COLO829 (cell line): ENCODE measurements around the gene GPAT3.
A peak's percentile ranks its signal among the peaks of the same experiment; 100 is the strongest.
"Not testable (repeated sequence)": the region's sequence is repeated elsewhere in the genome, so short reads cannot be mapped to it uniquely, and the experiment has no call there.

Source experiments
- DNase-seq: peaks from one replicate; pipeline ENCODE4 v3.0.0; 2012; ENCODE audit warnings: low spot score

GPAT3 gene

GRCh38 chr4:83535520-83536361, at the start of gene GPAT3:
TSS of gene GPAT3 (plus strand) at chr4:83536108. CDS start at chr4:83536623, 515 bp downstream.
- DNase-seq: peak; percentile 42

GRCh38 chr4:83486457-83487129, 49.3 kb upstream of the GPAT3 start:
- no peak for DNase-seq

GRCh38 chr4:83489711-83490326, 46.1 kb upstream of the GPAT3 start:
- no peak for DNase-seq

- peak; percentile 70 for DNase-seq
Measured at GRCh38 chr4:83490876-83491450, 44.9 kb upstream of the GPAT3 start.

GRCh38 chr4:83496085-83496917, 39.6 kb upstream of the GPAT3 start:
- not testable (repeated sequence) for DNase-seq

- no peak for DNase-seq
Measured at GRCh38 chr4:83498187-83498586, 37.7 kb upstream of the GPAT3 start.

GRCh38 chr4:83501671-83502070, 34.2 kb upstream of the GPAT3 start:
- not testable (repeated sequence) for DNase-seq

- no peak for DNase-seq
Measured at GRCh38 chr4:83503974-83504373, 31.9 kb upstream of the GPAT3 start.

- DNase-seq: no peak
Measured at GRCh38 chr4:83504503-83504902, 31.4 kb upstream of the GPAT3 start.

- no peak for DNase-seq
Measured at GRCh38 chr4:83504996-83505395, 30.9 kb upstream of the GPAT3 start.

- DNase-seq: peak; percentile 72
Measured at GRCh38 chr4:83509156-83509585, 26.7 kb upstream of the GPAT3 start.

GRCh38 chr4:83510442-83510841, 25.5 kb upstream of the GPAT3 start:
- DNase-seq: no peak

- DNase-seq: peak; percentile 74
Measured at GRCh38 chr4:83516042-83516772, 19.7 kb upstream of the GPAT3 start.

GRCh38 chr4:83522239-83522638, 13.7 kb upstream of the GPAT3 start:
- DNase-seq: no peak

GRCh38 chr4:83527671-83528070, 8.2 kb upstream of the GPAT3 start:
- DNase-seq: no peak

- no peak for DNase-seq
Measured at GRCh38 chr4:83536362-83537272, 709 bp downstream of the GPAT3 start.

- DNase-seq: no peak
Measured at GRCh38 chr4:83542225-83542624, 6.3 kb downstream of the GPAT3 start.

GRCh38 chr4:83546786-83547185, 10.9 kb downstream of the GPAT3 start:
- no peak for DNase-seq

- DNase-seq: peak; percentile 96
Measured at GRCh38 chr4:83548151-83548905, 12.4 kb downstream of the GPAT3 start.
